HG02973 (cell line): ENCODE results near the gene SEMA5B.

Source experiments
- ATAC-seq: cut with Tn5 transposase; IDR thresholded peaks from one replicate; pipeline ENCODE4 v1.9.1; 2021; ENCODE audit warnings: moderate library complexity; ENCODE audit not compliant: unreplicated experiment

The SEMA5B gene

GRCh38 chr3:122929188-122930062, 98.1 kb downstream of the SEMA5B start:
- ATAC-seq = no peak

- no peak for ATAC-seq
Measured at GRCh38 chr3:122928396-122929187, 99.0 kb downstream of the SEMA5B start.

- ATAC-seq = no peak
Measured at GRCh38 chr3:122927726-122928125, 99.8 kb downstream of the SEMA5B start.

GRCh38 chr3:122926811-122927210, 100.8 kb downstream of the SEMA5B start:
- no peak for ATAC-seq

GRCh38 chr3:122926322-122926721, 101.2 kb downstream of the SEMA5B start:
- ATAC-seq = no peak

- ATAC-seq = no peak
Measured at GRCh38 chr3:122925756-122926155, 101.8 kb downstream of the SEMA5B start.

- no peak for ATAC-seq
Measured at GRCh38 chr3:122924056-122924455, 103.5 kb downstream of the SEMA5B start.

- ATAC-seq = no peak
Measured at GRCh38 chr3:122923611-122924010, 104.0 kb downstream of the SEMA5B start.

- ATAC-seq = peak; percentile 58
Measured at GRCh38 chr3:122921791-122922651, 105.5 kb downstream of the SEMA5B start.

- ATAC-seq = no peak
Measured at GRCh38 chr3:122920986-122921385, 106.6 kb downstream of the SEMA5B start.

GRCh38 chr3:122919291-122919610, 108.3 kb downstream of the SEMA5B start:
- ATAC-seq = no peak

- ATAC-seq = no peak
Measured at GRCh38 chr3:122918576-122919290, 108.8 kb downstream of the SEMA5B start.

GRCh38 chr3:122917412-122917811, 110.2 kb downstream of the SEMA5B start:
- no peak for ATAC-seq

- ATAC-seq = no peak
Measured at GRCh38 chr3:122916580-122916979, 111.0 kb downstream of the SEMA5B start.

GRCh38 chr3:122916084-122916483, 111.5 kb downstream of the SEMA5B start:
- no peak for ATAC-seq

GRCh38 chr3:122915300-122916055, 112.1 kb downstream of the SEMA5B start:
- ATAC-seq = no peak

GRCh38 chr3:122913539-122914100, 113.9 kb downstream of the SEMA5B start:
- ATAC-seq = no peak

- ATAC-seq = no peak
Measured at GRCh38 chr3:122912772-122913538, 114.6 kb downstream of the SEMA5B start.

GRCh38 chr3:122911901-122912300, 115.7 kb downstream of the SEMA5B start:
- no peak for ATAC-seq
